ENCODE data around the gene ST3GAL5.

ST3GAL5 gene

GRCh38 chr2:85788603-85789002 is 100.2 kb downstream of the ST3GAL5 start:
- no peak for TF ChIP-seq CTCF (conservative IDR thresholded peaks at IDR 0.05; ENCODE audit: low read depth, low read length)
- no peak for DNase-seq (ENCODE audit: low read depth)
- H3K4me3 ChIP-seq (ENCODE audit: low read length) = no peak overlapping the region

DNA sequence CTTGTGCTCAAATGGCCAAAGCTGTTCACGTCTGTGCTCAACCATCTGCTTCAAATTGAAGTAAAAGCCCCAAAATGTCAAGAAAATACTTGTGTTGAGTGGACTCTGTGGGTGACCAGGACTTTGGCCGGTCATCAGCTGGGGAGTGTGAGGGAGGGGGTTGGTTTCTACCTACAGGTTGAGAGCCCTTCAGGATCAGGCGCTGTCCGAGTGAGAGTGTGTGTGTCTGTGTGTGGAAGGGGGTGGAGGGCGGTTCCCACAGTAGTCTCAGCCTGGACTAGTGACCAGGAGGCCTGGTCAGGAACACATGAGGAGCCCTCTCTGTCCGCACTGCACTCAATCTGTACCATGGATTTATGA is 100.8 kb downstream of the ST3GAL5 start:
- no peak for TF ChIP-seq CTCF (conservative IDR thresholded peaks at IDR 0.05; ENCODE audit: low read depth, low read length)
- no peak overlapping the region for H3K4me3 ChIP-seq (ENCODE audit: low read length)
- DNase-seq (ENCODE audit: low read depth) = no peak

DNA sequence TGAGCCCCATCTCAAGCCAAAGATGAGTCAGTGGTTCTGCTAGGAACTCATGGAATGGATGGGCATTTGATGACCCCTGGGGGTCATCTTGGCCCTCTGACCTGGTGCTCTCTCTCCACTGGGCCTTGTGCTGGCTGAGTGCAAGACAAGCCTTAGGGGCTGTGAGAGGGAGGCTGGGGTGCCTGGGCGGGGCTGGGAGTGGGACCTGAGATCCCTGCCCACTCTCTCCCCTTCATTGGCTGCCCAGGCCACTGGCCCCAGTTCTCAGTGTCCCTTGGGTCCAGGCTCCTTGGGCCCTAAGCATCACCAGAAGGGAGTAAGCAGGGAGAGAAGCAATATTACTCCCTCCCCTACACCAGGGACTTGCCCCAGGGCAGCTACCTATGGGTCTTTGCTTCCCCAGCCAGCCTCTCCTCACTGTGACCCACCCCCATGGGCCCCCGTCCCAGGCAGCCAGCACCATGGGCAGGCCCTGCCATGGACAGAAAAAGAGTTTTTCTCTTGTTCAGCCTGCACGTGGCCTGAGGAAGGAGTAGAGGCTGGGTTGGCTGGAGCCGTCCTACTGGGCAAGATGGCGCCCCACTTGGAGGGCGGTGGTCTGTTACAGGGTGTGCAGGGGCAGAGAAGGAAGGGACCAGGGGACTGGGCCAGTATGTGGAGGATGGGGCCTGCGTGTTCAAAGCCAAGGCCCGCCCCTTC is 101.4 kb downstream of the ST3GAL5 start:
- no peak for DNase-seq (ENCODE audit: low read depth)
- no peak for TF ChIP-seq CTCF (conservative IDR thresholded peaks at IDR 0.05; ENCODE audit: low read depth, low read length)
- no peak overlapping the region for H3K4me3 ChIP-seq (ENCODE audit: low read length)
